ENCODE results near the gene OR52N5. TPM values are rescaled to one million over a fixed set of nuclear protein-coding genes. Genes with fewer than 3 reads are reported as not detected.

The OR52N5 gene
- total and polyA plus RNA-seq, 2 experiments from 2014 or later = not detected

DNA sequence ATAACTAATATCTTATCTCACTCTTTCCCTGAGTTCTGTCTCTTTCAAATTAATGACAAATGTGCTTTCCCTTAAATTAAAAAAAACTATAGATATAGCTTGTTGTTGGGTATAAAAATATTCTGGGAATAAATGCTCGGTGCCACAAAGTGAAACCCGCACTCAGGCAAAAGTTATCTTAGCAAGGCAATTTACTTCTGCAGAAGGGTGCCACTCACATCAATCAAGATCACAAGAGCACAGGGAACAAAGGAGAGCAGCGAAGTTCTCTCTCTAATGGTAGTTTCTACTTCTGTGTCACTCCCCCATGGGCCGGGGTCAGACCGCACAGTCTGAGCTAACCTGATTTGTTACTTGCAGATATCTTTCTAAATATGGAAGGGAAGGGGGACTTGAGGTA lies 20.8 kb upstream of the OR52N5 start:
- H3K27me3 ChIP-seq (ENCODE audit: insufficient read depth) = no peaks in the 10 kb centered on the region
- H3K36me3 ChIP-seq (ENCODE audit: insufficient read depth) = no peaks in the 10 kb centered on the region
- H3K79me2 ChIP-seq (replicated peaks; ENCODE audit: insufficient read depth) = no peaks in the 10 kb centered on the region
- H3K27me3 Mint-ChIP-seq (ENCODE audit: insufficient read depth, low read depth, poor library complexity) = peaks cover 2% of the 10 kb centered on the region
- no peak for TF ChIP-seq ZNF114 (CRISPR knock-in tag; IDR thresholded peaks at IDR 0.05)
- no peak for TF ChIP-seq STAT1 (IDR thresholded peaks at IDR 0.05; ENCODE audit: unreplicated experiment)
- no peak for TF ChIP-seq EZH2phosphoT487 (IDR thresholded peaks at IDR 0.05; ENCODE audit: unreplicated experiment)
- TF ChIP-seq EZH2 (IDR thresholded peaks at IDR 0.05; ENCODE audit: low read depth, unreplicated experiment) = no peak
- no peak for TF ChIP-seq CREB1 (CRISPR knock-in tag; IDR thresholded peaks at IDR 0.05; ENCODE audit: low read depth)
- TF ChIP-seq, protein P1, sequence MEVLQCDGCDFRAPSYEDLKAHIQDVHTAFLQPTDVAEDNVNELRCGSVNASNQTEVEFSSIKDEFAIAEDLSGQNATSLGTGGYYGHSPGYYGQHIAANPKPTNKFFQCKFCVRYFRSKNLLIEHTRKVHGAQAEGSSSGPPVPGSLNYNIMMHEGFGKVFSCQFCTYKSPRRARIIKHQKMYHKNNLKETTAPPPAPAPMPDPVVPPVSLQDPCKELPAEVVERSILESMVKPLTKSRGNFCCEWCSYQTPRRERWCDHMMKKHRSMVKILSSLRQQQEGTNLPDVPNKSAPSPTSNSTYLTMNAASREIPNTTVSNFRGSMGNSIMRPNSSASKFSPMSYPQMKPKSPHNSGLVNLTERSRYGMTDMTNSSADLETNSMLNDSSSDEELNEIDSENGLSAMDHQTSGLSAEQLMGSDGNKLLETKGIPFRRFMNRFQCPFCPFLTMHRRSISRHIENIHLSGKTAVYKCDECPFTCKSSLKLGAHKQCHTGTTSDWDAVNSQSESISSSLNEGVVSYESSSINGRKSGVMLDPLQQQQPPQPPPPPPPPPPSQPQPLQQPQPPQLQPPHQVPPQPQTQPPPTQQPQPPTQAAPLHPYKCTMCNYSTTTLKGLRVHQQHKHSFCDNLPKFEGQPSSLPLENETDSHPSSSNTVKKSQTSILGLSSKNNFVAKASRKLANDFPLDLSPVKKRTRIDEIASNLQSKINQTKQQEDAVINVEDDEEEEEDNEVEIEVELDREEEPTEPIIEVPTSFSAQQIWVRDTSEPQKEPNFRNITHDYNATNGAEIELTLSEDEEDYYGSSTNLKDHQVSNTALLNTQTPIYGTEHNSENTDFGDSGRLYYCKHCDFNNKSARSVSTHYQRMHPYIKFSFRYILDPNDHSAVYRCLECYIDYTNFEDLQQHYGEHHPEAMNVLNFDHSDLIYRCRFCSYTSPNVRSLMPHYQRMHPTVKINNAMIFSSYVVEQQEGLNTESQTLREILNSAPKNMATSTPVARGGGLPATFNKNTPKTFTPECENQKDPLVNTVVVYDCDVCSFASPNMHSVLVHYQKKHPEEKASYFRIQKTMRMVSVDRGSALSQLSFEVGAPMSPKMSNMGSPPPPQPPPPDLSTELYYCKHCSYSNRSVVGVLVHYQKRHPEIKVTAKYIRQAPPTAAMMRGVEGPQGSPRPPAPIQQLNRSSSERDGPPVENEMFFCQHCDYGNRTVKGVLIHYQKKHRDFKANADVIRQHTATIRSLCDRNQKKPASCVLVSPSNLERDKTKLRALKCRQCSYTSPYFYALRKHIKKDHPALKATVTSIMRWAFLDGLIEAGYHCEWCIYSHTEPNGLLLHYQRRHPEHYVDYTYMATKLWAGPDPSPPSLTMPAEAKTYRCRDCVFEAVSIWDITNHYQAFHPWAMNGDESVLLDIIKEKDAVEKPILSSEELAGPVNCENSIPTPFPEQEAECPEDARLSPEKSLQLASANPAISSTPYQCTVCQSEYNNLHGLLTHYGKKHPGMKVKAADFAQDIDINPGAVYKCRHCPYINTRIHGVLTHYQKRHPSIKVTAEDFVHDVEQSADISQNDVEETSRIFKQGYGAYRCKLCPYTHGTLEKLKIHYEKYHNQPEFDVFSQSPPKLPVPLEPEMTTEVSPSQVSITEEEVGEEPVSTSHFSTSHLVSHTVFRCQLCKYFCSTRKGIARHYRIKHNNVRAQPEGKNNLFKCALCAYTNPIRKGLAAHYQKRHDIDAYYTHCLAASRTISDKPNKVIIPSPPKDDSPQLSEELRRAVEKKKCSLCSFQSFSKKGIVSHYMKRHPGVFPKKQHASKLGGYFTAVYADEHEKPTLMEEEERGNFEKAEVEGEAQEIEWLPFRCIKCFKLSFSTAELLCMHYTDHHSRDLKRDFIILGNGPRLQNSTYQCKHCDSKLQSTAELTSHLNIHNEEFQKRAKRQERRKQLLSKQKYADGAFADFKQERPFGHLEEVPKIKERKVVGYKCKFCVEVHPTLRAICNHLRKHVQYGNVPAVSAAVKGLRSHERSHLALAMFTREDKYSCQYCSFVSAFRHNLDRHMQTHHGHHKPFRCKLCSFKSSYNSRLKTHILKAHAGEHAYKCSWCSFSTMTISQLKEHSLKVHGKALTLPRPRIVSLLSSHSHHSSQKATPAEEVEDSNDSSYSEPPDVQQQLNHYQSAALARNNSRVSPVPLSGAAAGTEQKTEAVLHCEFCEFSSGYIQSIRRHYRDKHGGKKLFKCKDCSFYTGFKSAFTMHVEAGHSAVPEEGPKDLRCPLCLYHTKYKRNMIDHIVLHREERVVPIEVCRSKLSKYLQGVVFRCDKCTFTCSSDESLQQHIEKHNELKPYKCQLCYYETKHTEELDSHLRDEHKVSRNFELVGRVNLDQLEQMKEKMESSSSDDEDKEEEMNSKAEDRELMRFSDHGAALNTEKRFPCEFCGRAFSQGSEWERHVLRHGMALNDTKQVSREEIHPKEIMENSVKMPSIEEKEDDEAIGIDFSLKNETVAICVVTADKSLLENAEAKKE (CRISPR knock-in tag; IDR thresholded peaks at IDR 0.05) = no peak
- TF ChIP-seq, protein P2, sequence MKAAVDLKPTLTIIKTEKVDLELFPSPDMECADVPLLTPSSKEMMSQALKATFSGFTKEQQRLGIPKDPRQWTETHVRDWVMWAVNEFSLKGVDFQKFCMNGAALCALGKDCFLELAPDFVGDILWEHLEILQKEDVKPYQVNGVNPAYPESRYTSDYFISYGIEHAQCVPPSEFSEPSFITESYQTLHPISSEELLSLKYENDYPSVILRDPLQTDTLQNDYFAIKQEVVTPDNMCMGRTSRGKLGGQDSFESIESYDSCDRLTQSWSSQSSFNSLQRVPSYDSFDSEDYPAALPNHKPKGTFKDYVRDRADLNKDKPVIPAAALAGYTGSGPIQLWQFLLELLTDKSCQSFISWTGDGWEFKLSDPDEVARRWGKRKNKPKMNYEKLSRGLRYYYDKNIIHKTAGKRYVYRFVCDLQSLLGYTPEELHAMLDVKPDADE (IDR thresholded peaks at IDR 0.05) = no peak
- TF ChIP-seq NANOG (IDR thresholded peaks at IDR 0.05; ENCODE audit: borderline replicate concordance) = no peak
- ATAC-seq (no peak), DNase-seq (ENCODE audit: low spot score) (no peak)
- H3K4me3 ChIP-seq = no peak overlapping the region
- H3K9me3 Mint-ChIP-seq = peaks cover 19% of the 10 kb centered on the region
- no peaks in the 10 kb centered on the region for H3K36me3 Mint-ChIP-seq (ENCODE audit: low read depth)
- H3K4me2 ChIP-seq = no peak overlapping the region
- no peak overlapping the region for H3K4me3 Mint-ChIP-seq
- H3F3A ChIP-seq (replicated peaks; ENCODE audit: low read depth) = no peaks in the 10 kb centered on the region
- H2AFZ ChIP-seq = no peak overlapping the region
- H3K27ac ChIP-seq (ENCODE audit: low read depth) = no peak overlapping the region
- H4K20me1 ChIP-seq (replicated peaks; ENCODE audit: insufficient read depth) = no peaks in the 10 kb centered on the region
- H3K4me1 Mint-ChIP-seq = peaks cover 12% of the 10 kb centered on the region; the same call in 2 of the 3 replicates
- H3K27ac Mint-ChIP-seq = no peak overlapping the region
- peaks cover under 1% of the 10 kb centered on the region; the same call in 1 of the 2 replicates for H3K4me1 ChIP-seq (ENCODE audit: insufficient read depth)
- H3K9me2 ChIP-seq (ENCODE audit: insufficient read depth) = no peaks in the 10 kb centered on the region
